GM23338 (cell line): ENCODE results near the gene RAB31. TPM values are rescaled to one million over a fixed set of nuclear protein-coding genes. Genes with fewer than 3 reads are reported as not detected.

Experiments used
- ATAC-seq: fragments of 200-7000 bp; cut with Tn5 transposase; 3 replicates; pipeline ENCODE4 v1.9.1; 2020
- DNase-seq: peaks from one replicate; pipeline ENCODE4 v3.0.0-alpha.2; 2015; ENCODE audit warnings: low spot score
- H2AFZ ChIP-seq: fragments of 200-600 bp; sonication (generic); 2 replicates; pipeline ENCODE4 v1.8.0; 2016; ENCODE audit warnings: antibody characterized with exemption, mild to moderate bottlenecking, moderate library complexity
- H3F3A ChIP-seq: fragments of 200-600 bp; sonication (generic); replicated peaks from 2 replicates; pipeline ENCODE4 v1.8.0; 2017; ENCODE audit warnings: antibody characterized with exemption, mixed run types, low read depth
- H3K27ac ChIP-seq: fragments of 200-600 bp; sonication (generic); 2 replicates; pipeline ENCODE4 v1.6.1; 2016; ENCODE audit warnings: low read depth
- H3K27me3 ChIP-seq: fragments of 200-600 bp; sonication (generic); 2 replicates; pipeline ENCODE4 v1.8.0; 2016; ENCODE audit warnings: mild to moderate bottlenecking, mixed run types, moderate library complexity; ENCODE audit not compliant: insufficient read depth
- H3K36me3 ChIP-seq: fragments of 200-600 bp; sonication (generic); 2 replicates; pipeline ENCODE4 v1.8.0; 2016; ENCODE audit warnings: mild to moderate bottlenecking; ENCODE audit not compliant: insufficient read depth
- H3K4me1 ChIP-seq: fragments of 200-600 bp; sonication (generic); 2 replicates; pipeline ENCODE4 v1.8.0; 2016; ENCODE audit warnings: mild to moderate bottlenecking, moderate library complexity; ENCODE audit not compliant: insufficient read depth
- H3K4me2 ChIP-seq: fragments of 200-600 bp; sonication (generic); 2 replicates; pipeline ENCODE4 v1.7.1; 2017; ENCODE audit warnings: mixed run types
- H3K4me3 ChIP-seq: fragments of 200-600 bp; sonication (generic); 2 replicates; pipeline ENCODE4 v1.6.1; 2016; ENCODE audit warnings: mixed run types
- H3K79me2 ChIP-seq: fragments of 200-600 bp; sonication (generic); replicated peaks from 2 replicates; pipeline ENCODE4 v1.8.0; 2017; ENCODE audit warnings: mild to moderate bottlenecking; ENCODE audit not compliant: insufficient read depth
- H3K9me2 ChIP-seq: fragments of 200-600 bp; sonication (generic); 2 replicates; pipeline ENCODE4 v1.8.0; 2017; ENCODE audit not compliant: insufficient read depth
- H4K20me1 ChIP-seq: fragments of 200-600 bp; sonication (generic); replicated peaks from 2 replicates; pipeline ENCODE4 v1.8.0; 2017; ENCODE audit warnings: mild to moderate bottlenecking; ENCODE audit not compliant: insufficient read depth
- H3K27ac Mint-ChIP-seq: 2 replicates; pipeline ENCODE4 v1.8.0; 2020; ENCODE audit warnings: inconsistent platforms, mild to moderate bottlenecking, moderate library complexity, mixed read lengths
- H3K27me3 Mint-ChIP-seq: 3 replicates; pipeline ENCODE4 v1.8.0; 2022; ENCODE audit warnings: low read depth, mild to moderate bottlenecking, moderate library complexity, mixed read lengths, inconsistent platforms; ENCODE audit not compliant: insufficient read depth, poor library complexity
- H3K36me3 Mint-ChIP-seq: 3 replicates; pipeline ENCODE4 v1.8.0; 2021; ENCODE audit warnings: low read depth, mild to moderate bottlenecking, inconsistent platforms, moderate library complexity, mixed read lengths
- H3K4me1 Mint-ChIP-seq: 3 replicates; pipeline ENCODE4 v1.8.0; 2020; ENCODE audit warnings: mild to moderate bottlenecking, inconsistent platforms, mixed read lengths
- H3K4me3 Mint-ChIP-seq: 3 replicates; pipeline ENCODE4 v1.8.0; 2021; ENCODE audit warnings: moderate library complexity, mild to moderate bottlenecking, inconsistent platforms, mixed read lengths
- H3K9me3 Mint-ChIP-seq: 3 replicates; pipeline ENCODE4 v1.8.0; 2020; ENCODE audit warnings: moderate library complexity, mild to moderate bottlenecking, inconsistent platforms, mixed read lengths
- CREB1 ChIP-seq: fragments of 250-450 bp; sonication (Bioruptor Pico); IDR thresholded peaks from 2 replicates; pipeline ENCODE4 v1.5.0; 2020; ENCODE audit warnings: low read depth, mild to moderate bottlenecking, moderate library complexity
- CTCF ChIP-seq, 2 experiments: fragments of 200-600 bp in 1 of 2; sonication (generic) in 1 of 2; conservative IDR thresholded peaks; 2 replicates each; pipeline versions ENCODE4 v1.5.1 to v1.6.1; 2016 to 2017; ENCODE audit warnings: antibody characterized with exemption in 2 of 2, low read depth in 2 of 2, mild to moderate bottlenecking in 2 of 2, moderate library complexity in 1 of 2
- ETS1 ChIP-seq: IDR thresholded peaks from 2 replicates; pipeline ENCODE4 v1.6.1; 2016; ENCODE audit warnings: antibody characterized with exemption
- EZH2 ChIP-seq: fragments of 200-600 bp; sonication (generic); IDR thresholded peaks from one replicate; pipeline ENCODE4 v1.8.0; 2017; ENCODE audit warnings: antibody characterized with exemption, mild to moderate bottlenecking, low read depth; ENCODE audit not compliant: unreplicated experiment
- EZH2phosphoT487 ChIP-seq: fragments of 200-600 bp; sonication (generic); IDR thresholded peaks from one replicate; pipeline ENCODE4 v1.8.1; 2018; ENCODE audit warnings: antibody characterized with exemption; ENCODE audit not compliant: unreplicated experiment
- JUNB ChIP-seq: IDR thresholded peaks from one replicate; pipeline ENCODE4 v1.6.1; 2016; ENCODE audit warnings: antibody characterized with exemption; ENCODE audit not compliant: unreplicated experiment
- NANOG ChIP-seq: IDR thresholded peaks from 2 replicates; pipeline ENCODE4 v1.6.1; 2016; ENCODE audit warnings: antibody characterized with exemption, borderline replicate concordance
- POLR2AphosphoS5 ChIP-seq: IDR thresholded peaks from 2 replicates; pipeline ENCODE4 v1.6.1; 2016; ENCODE audit warnings: antibody characterized with exemption, low read depth
- REST ChIP-seq: IDR thresholded peaks from one replicate; pipeline ENCODE4 v1.6.1; 2018; ENCODE audit warnings: antibody characterized with exemption; ENCODE audit not compliant: unreplicated experiment
- STAT1 ChIP-seq: IDR thresholded peaks from one replicate; pipeline ENCODE4 v1.6.1; 2016; ENCODE audit warnings: antibody characterized with exemption; ENCODE audit not compliant: unreplicated experiment
- ZNF114 ChIP-seq: fragments of 250-450 bp; sonication (Bioruptor Pico); IDR thresholded peaks from 2 replicates; pipeline ENCODE4 v1.5.0; 2020; ENCODE audit warnings: mild to moderate bottlenecking, moderate library complexity
- ZNF331 ChIP-seq: fragments of 250-450 bp; sonication (Bioruptor Pico); IDR thresholded peaks from 2 replicates; pipeline ENCODE4 v1.5.0; 2020; ENCODE audit warnings: low read depth, mild to moderate bottlenecking, moderate library complexity
- polyA plus RNA-seq: library from polyadenylated mRNA; unstranded; fragments of >200 nt; fragmentation: Nextera tagmentation; extraction: Ambion mirVana; gene quantifications from 2 replicates; pipeline ENCODE4 v1.2.1, GENCODE V29; 2016
- total RNA-seq: library from RNA; depleted of rRNA; stranded (reverse); fragments of >200 nt; shearing (Covaris generic); gene quantifications from 2 replicates; pipeline ENCODE4 v1.2.3, GENCODE V29; 2014
- TF ChIP-seq, protein P1 (sequence below): fragments of 250-450 bp; sonication (Bioruptor Pico); IDR thresholded peaks from 2 replicates; pipeline ENCODE4 v1.5.0; 2020; ENCODE audit warnings: mild to moderate bottlenecking, moderate library complexity

The RAB31 gene
- total and polyA plus RNA-seq, 2 experiments from 2014 or later, result 33.8 to 46.1 TPM

DNA sequence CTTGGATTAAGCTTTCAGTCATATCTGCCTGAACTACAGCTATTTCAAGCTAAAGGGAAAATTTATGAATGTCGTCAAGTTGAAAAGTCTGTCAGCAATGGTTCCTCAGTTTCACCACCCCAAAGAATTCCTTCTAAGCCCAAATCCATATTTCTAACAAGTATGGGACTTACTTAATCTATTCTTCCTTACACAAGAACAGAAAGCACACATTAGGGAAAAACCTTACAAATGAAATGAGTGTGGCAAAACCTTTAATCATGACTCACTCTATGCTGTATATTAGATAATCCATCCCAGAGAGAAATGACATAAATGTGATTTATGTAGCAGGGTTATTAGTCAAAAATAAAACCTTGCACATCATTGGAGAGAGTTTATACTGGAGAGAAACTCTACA, 78.9 kb downstream of the RAB31 start:
- DNase-seq (no peak), ATAC-seq (no peak)
- H3K27ac ChIP-seq, result no peak overlapping the region
- H3K36me3 Mint-ChIP-seq, result no peaks in the 10 kb centered on the region
- no peaks in the 10 kb centered on the region for H3K36me3 ChIP-seq
- H3K4me3 Mint-ChIP-seq, result no peak overlapping the region
- H3K9me2 ChIP-seq, result no peaks in the 10 kb centered on the region; the same call in 1 of the 2 replicates
- no peak overlapping the region for H2AFZ ChIP-seq
- H3K4me1 Mint-ChIP-seq, result peaks cover 3% of the 10 kb centered on the region; the same call in 2 of the 3 replicates
- H3K27me3 ChIP-seq, result no peaks in the 10 kb centered on the region
- H3F3A ChIP-seq, result no peaks in the 10 kb centered on the region
- no peaks in the 10 kb centered on the region for H3K79me2 ChIP-seq
- H4K20me1 ChIP-seq, result no peaks in the 10 kb centered on the region
- no peak overlapping the region for H3K27ac Mint-ChIP-seq
- H3K27me3 Mint-ChIP-seq, result peaks cover under 1% of the 10 kb centered on the region
- TF ChIP-seq EZH2phosphoT487 (no peak), NANOG (no peak), ZNF114 (CRISPR knock-in tag) (no peak), STAT1 (no peak), ETS1 (no peak), CREB1 (CRISPR knock-in tag) (no peak), REST (no peak), JUNB (no peak), EZH2 (no peak), CTCF (conservative IDR thresholded peaks at IDR 0.05; ENCODE audit: low read depth in 2 of 2) (no peak), ZNF331 (CRISPR knock-in tag) (no peak), POLR2AphosphoS5 (no peak)
- TF ChIP-seq, protein P1, sequence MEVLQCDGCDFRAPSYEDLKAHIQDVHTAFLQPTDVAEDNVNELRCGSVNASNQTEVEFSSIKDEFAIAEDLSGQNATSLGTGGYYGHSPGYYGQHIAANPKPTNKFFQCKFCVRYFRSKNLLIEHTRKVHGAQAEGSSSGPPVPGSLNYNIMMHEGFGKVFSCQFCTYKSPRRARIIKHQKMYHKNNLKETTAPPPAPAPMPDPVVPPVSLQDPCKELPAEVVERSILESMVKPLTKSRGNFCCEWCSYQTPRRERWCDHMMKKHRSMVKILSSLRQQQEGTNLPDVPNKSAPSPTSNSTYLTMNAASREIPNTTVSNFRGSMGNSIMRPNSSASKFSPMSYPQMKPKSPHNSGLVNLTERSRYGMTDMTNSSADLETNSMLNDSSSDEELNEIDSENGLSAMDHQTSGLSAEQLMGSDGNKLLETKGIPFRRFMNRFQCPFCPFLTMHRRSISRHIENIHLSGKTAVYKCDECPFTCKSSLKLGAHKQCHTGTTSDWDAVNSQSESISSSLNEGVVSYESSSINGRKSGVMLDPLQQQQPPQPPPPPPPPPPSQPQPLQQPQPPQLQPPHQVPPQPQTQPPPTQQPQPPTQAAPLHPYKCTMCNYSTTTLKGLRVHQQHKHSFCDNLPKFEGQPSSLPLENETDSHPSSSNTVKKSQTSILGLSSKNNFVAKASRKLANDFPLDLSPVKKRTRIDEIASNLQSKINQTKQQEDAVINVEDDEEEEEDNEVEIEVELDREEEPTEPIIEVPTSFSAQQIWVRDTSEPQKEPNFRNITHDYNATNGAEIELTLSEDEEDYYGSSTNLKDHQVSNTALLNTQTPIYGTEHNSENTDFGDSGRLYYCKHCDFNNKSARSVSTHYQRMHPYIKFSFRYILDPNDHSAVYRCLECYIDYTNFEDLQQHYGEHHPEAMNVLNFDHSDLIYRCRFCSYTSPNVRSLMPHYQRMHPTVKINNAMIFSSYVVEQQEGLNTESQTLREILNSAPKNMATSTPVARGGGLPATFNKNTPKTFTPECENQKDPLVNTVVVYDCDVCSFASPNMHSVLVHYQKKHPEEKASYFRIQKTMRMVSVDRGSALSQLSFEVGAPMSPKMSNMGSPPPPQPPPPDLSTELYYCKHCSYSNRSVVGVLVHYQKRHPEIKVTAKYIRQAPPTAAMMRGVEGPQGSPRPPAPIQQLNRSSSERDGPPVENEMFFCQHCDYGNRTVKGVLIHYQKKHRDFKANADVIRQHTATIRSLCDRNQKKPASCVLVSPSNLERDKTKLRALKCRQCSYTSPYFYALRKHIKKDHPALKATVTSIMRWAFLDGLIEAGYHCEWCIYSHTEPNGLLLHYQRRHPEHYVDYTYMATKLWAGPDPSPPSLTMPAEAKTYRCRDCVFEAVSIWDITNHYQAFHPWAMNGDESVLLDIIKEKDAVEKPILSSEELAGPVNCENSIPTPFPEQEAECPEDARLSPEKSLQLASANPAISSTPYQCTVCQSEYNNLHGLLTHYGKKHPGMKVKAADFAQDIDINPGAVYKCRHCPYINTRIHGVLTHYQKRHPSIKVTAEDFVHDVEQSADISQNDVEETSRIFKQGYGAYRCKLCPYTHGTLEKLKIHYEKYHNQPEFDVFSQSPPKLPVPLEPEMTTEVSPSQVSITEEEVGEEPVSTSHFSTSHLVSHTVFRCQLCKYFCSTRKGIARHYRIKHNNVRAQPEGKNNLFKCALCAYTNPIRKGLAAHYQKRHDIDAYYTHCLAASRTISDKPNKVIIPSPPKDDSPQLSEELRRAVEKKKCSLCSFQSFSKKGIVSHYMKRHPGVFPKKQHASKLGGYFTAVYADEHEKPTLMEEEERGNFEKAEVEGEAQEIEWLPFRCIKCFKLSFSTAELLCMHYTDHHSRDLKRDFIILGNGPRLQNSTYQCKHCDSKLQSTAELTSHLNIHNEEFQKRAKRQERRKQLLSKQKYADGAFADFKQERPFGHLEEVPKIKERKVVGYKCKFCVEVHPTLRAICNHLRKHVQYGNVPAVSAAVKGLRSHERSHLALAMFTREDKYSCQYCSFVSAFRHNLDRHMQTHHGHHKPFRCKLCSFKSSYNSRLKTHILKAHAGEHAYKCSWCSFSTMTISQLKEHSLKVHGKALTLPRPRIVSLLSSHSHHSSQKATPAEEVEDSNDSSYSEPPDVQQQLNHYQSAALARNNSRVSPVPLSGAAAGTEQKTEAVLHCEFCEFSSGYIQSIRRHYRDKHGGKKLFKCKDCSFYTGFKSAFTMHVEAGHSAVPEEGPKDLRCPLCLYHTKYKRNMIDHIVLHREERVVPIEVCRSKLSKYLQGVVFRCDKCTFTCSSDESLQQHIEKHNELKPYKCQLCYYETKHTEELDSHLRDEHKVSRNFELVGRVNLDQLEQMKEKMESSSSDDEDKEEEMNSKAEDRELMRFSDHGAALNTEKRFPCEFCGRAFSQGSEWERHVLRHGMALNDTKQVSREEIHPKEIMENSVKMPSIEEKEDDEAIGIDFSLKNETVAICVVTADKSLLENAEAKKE (CRISPR knock-in tag), result no peak
- no peaks in the 10 kb centered on the region for H3K9me3 Mint-ChIP-seq
- no peaks in the 10 kb centered on the region for H3K4me1 ChIP-seq
- no peak overlapping the region for H3K4me2 ChIP-seq
- H3K4me3 ChIP-seq, result no peak overlapping the region
